Neuron (in vitro differentiated cells): ENCODE results near the gene GASK1A.

ENCODE experiments used
- H2AFZ ChIP-seq: one replicate; pipeline ENCODE4 v1.6.1; 2013; ENCODE audit warnings: low read depth, mild to moderate bottlenecking, inconsistent platforms, low read length, moderate library complexity
- H3K27me3 ChIP-seq: one replicate; pipeline ENCODE4 v1.6.1; 2013; ENCODE audit warnings: low read length; ENCODE audit not compliant: insufficient read depth
- H3K36me3 ChIP-seq: one replicate; pipeline ENCODE4 v1.6.1; 2013; ENCODE audit warnings: low read length; ENCODE audit not compliant: insufficient read depth
- H3K4me1 ChIP-seq: one replicate; pipeline ENCODE4 v1.6.1; 2013; ENCODE audit warnings: low read length; ENCODE audit not compliant: insufficient read depth
- H3K4me3 ChIP-seq: 2 replicates; pipeline ENCODE4 v1.5.1; 2013; ENCODE audit warnings: mild to moderate bottlenecking, low read length, moderate library complexity
- H3K9me3 ChIP-seq: one replicate; pipeline ENCODE4 v1.6.1; 2013; ENCODE audit warnings: low read length

Gene GASK1A

DNA sequence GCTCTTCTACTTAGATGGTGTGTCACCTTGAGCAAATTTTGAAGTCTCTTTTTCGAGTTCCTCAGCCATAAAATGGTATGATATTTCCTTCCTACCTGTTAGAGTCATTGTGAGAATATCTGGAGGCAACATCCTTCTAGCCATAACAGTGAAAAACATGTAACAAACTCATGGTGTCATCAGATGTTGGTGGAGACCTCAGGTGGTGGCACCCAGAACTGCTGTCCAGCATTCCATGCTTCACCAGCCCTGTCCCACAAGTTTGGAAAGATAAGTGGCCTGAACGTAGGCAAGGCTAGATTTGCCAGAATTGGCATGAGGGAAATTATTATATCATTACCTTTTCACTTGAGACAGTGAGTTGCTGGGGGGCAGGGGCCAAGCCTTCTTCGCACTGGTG, 30.4 kb downstream of the GASK1A start:
- no peak overlapping the region for H2AFZ ChIP-seq
- H3K4me1 ChIP-seq, result no peaks in the 10 kb centered on the region
- peaks cover 2% of the 10 kb centered on the region for H3K27me3 ChIP-seq
- no peaks in the 10 kb centered on the region for H3K36me3 ChIP-seq
- no peak overlapping the region for H3K4me3 ChIP-seq
- no peaks in the 10 kb centered on the region for H3K9me3 ChIP-seq

DNA sequence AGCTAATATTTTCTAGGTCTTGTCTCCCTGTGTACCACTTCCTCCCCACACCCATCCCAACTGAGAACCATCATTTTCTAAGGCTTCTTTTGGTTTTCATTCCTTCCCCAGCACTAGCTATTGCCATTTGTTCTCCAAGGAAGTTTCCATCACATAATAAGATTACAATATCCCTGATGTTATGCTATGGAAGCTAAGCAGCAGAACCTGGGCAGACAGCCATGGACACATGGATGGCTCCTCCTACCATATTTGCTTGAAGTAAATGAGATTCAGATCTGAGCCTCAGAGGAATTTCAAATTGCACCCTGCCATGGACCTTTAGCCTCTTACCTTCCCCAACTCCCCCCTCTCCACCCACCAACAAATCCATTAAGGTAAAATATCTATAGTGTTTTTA, 31.5 kb downstream of the GASK1A start:
- Histone ChIP-seq H3K4me3 (no peak overlapping the region), H3K9me3 (no peaks in the 10 kb centered on the region), H3K27me3 (peaks cover 2% of the 10 kb centered on the region), H3K36me3 (no peaks in the 10 kb centered on the region), H3K4me1 (no peaks in the 10 kb centered on the region), H2AFZ (no peak overlapping the region)

DNA sequence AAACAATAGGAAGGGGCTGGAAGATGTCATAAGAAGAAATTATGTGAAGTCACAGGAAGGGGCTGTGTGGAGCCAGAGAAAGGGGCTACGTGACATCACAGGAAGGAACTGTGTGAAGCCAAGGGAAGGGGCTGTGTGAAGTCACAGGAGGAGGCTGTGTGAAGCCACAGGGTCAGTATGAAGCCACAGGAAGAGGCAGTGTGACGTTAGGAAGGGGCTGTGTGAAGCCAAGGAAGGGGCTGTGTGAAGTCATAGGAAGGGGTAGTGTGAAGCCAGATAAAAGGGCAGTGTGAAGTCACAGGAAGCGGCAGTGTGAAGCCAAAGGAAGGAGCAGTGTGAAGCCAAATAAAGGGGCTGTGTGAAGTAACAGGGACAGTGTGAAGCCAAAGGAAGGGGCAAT, 32.5 kb downstream of the GASK1A start:
- H2AFZ ChIP-seq, result no peak overlapping the region
- H3K36me3 ChIP-seq, result no peaks in the 10 kb centered on the region
- no peak overlapping the region for H3K4me3 ChIP-seq
- peaks cover 2% of the 10 kb centered on the region for H3K27me3 ChIP-seq
- no peaks in the 10 kb centered on the region for H3K9me3 ChIP-seq
- H3K4me1 ChIP-seq, result no peaks in the 10 kb centered on the region

DNA sequence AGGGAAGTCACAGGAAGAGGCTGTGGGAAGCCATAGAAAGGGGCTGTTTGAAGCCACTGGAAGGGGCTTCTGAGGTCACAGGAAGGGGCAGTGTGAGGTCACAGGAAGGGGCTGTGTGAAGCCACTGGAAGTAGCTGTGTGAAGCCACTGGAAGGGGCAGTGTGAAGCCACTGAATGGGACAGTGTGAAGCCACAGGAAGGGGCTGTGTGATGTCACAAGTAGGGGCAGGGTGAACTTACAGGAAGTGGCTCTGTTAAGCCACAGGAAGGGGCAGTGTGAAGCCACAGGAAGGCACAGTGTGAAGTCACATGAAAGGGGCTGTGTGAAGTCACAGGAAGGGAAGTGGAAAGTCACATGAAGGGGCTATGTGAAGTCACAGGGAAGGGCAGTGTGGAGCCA, 33.1 kb downstream of the GASK1A start:
- no peak overlapping the region for H2AFZ ChIP-seq
- no peaks in the 10 kb centered on the region for H3K9me3 ChIP-seq
- no peak overlapping the region for H3K4me3 ChIP-seq
- no peaks in the 10 kb centered on the region for H3K36me3 ChIP-seq
- no peaks in the 10 kb centered on the region for H3K4me1 ChIP-seq
- H3K27me3 ChIP-seq, result no peaks in the 10 kb centered on the region

DNA sequence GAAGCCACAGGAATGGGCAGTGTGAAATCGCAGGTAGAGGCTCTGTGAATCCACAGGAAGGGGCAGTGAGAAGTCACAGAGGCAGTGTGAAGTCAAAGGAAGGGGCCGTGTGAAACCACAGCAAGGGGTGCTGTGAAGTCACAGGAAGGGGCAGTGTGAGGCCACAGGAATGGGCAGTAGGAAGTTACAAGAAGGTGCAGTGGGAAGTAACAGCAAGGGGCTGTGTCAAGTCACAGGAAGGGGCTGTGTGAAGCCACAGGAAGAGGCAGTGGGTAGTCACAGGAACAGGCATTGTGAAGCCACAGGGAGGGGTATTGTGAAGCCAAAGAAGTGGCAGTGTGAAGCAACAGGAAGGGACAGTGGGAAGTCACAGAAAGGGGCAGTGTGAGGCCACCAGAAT, 34.1 kb downstream of the GASK1A start:
- no peaks in the 10 kb centered on the region for H3K9me3 ChIP-seq
- no peaks in the 10 kb centered on the region for H3K27me3 ChIP-seq
- no peak overlapping the region for H3K4me3 ChIP-seq
- no peaks in the 10 kb centered on the region for H3K36me3 ChIP-seq
- no peaks in the 10 kb centered on the region for H3K4me1 ChIP-seq
- no peak overlapping the region for H2AFZ ChIP-seq

DNA sequence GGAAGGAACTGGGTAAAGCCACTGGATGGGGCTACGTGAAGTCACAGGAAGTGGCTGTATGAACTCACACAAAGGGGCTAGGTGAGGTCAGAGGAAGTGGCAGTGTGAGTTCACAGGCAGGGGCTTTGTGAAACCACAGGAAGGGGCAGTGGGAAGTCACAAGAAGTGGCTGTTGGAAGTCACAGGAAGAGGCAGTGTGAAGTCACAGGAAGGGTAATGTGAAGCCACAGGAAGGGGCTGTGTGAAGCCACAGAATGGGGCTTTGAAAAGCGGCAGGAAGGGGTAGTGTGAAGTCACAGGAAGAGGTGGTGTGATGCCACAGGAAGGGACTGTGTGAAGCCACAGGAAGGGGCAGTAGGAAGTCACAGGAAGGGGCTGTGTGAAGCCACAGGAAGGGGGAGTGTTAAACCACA, 34.6 kb downstream of the GASK1A start:
- Histone ChIP-seq H2AFZ (no peak overlapping the region), H3K4me3 (no peak overlapping the region), H3K9me3 (no peaks in the 10 kb centered on the region)

DNA sequence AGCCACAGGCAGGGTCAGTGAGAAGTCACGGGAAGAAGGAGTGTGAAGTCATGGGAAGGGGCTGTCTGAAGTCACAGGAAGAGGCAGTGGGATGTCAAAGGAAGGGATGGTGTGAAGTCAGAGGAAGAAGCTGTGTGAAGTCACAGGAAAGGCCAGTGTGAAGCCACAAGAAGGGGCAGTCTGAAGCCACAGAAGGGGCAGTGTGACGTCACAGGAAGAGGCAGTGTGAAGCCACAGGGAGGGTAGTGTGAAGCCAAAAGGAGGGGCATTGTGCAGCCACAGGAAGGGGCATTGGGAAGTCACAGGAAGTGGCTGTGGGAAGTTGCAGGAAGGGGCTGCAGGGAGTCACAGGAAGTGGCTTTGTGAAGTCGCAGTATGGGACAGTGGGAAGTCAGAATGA, 35.1 kb downstream of the GASK1A start:
- H3K36me3 ChIP-seq, result no peaks in the 10 kb centered on the region
- no peak overlapping the region for H3K4me3 ChIP-seq
- no peaks in the 10 kb centered on the region for H3K4me1 ChIP-seq
- no peaks in the 10 kb centered on the region for H3K9me3 ChIP-seq
- no peaks in the 10 kb centered on the region for H3K27me3 ChIP-seq
- H2AFZ ChIP-seq, result no peak overlapping the region

More for the DNA sequence above, 34.6 kb downstream of the GASK1A start:
- H3K27me3 ChIP-seq, result no peaks in the 10 kb centered on the region
- H3K36me3 ChIP-seq, result no peaks in the 10 kb centered on the region
- H3K4me1 ChIP-seq, result no peaks in the 10 kb centered on the region

DNA sequence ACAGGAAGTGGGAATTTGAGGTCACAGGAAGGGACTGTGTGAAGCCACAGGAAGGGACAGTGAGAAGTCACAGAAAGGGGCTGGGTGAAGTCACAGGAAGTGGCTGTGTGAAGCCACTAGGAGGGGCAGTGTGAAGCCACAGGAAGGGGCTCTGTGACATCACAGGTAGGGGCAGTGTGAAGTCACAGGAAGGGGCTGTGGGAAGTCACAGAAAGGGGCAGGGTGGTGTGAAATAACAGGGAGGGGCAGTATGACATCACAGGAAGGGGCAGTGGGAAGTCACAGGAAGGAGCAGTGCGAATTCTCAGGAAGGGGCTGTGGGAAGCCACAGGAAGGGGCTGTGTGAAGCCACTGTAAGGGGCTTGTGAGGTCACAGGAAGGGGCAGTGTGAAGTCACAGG, 35.8 kb downstream of the GASK1A start:
- H3K9me3 ChIP-seq, result no peaks in the 10 kb centered on the region
- no peaks in the 10 kb centered on the region for H3K36me3 ChIP-seq
- H3K4me1 ChIP-seq, result no peaks in the 10 kb centered on the region
- no peak overlapping the region for H3K4me3 ChIP-seq
- H2AFZ ChIP-seq, result no peak overlapping the region
- peaks cover 2% of the 10 kb centered on the region for H3K27me3 ChIP-seq

DNA sequence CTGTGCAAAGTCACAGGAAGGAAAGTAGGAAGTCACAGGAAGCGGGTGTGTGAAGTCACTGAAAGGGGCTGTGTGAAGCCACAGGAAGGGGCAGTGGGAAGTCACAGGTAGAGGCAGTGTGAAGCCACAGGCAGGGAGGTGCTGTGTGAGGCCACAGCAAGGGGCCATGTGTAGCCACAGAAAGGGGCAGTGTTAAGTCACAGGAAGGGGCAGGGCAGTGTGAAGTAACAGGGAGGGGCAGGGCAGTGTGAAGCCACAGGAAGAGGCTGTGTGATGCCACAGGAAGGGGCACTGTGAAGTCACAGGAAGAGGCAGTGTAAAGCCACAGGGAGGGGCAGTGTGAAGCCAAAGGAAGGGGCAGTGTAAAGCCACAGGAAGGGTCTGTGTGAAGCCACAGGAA, 36.5 kb downstream of the GASK1A start:
- peaks cover 3% of the 10 kb centered on the region for H3K27me3 ChIP-seq
- no peaks in the 10 kb centered on the region for H3K9me3 ChIP-seq
- no peaks in the 10 kb centered on the region for H3K36me3 ChIP-seq
- H2AFZ ChIP-seq, result no peak overlapping the region
- no peaks in the 10 kb centered on the region for H3K4me1 ChIP-seq
- no peak overlapping the region for H3K4me3 ChIP-seq

DNA sequence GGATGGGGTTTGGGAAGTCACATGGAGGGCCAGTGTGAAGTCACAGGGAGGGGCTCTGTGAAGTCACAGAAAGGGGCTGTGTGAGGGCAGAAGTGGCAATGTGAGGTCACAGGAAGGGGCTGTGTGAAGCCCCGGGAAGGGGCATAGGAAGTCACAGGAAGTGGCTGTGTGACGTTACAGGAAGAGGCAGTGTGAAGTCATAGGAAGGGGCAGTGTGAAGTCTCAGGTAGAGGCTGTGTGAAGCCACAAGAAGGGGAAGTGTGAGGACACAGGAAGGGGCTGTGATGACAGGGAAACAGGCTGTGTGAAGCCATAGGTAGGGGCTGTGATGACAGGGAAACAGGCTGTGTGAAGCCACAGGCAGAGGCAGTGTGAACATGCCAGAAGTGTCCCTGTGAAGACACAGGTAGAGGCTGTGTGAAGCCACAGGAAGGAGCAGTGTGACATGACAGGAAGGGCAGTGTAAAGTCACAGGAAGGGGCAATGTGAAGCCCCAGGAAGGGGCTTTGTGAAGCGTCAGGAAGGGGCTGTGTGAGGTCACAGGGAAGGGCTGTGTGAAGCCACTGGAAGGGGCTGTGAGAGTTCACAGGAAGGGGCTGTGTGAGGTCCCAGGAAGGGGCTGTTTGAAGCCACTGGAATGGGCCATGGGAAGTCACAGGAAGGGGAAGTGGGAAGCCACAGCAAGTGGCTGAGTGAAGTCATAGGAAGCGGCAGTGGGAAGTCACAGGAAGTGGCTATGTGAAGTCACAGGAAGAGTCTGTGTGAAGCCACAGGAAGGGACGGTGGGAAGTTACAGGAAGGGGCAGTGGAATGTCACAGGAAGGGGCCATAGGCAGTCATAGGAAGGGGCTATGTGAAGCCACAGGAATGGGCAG, 37.1 kb downstream of the GASK1A start:
- Histone ChIP-seq H3K9me3 (no peaks in the 10 kb centered on the region), H3K4me1 (no peaks in the 10 kb centered on the region), H2AFZ (no peak overlapping the region), H3K4me3 (no peak overlapping the region), H3K27me3 (peaks cover 3% of the 10 kb centered on the region), H3K36me3 (no peaks in the 10 kb centered on the region)

DNA sequence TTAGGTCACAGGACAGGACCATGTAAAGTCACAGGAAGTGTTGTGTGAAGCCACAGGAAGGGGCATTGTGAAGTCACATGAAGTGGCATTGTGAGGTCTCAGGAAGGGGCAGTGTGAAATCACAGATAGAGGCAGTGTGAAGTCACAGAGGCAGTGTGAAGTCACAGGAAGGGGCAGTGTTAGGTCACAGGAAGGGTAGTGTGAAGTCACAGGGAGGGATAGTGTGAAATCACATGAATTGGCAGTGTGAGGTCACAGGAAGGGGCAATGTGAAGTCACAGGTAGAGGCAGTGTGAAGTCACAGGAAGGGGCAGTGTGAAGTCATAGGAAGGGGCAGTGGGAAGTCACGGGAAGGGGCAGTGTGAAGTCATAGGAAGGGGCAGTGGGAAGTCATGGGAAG, 37.9 kb downstream of the GASK1A start:
- Histone ChIP-seq H3K4me1 (no peaks in the 10 kb centered on the region), H3K9me3 (no peaks in the 10 kb centered on the region), H2AFZ (no peak overlapping the region), H3K27me3 (peaks cover 3% of the 10 kb centered on the region), H3K4me3 (no peak overlapping the region), H3K36me3 (no peaks in the 10 kb centered on the region)

DNA sequence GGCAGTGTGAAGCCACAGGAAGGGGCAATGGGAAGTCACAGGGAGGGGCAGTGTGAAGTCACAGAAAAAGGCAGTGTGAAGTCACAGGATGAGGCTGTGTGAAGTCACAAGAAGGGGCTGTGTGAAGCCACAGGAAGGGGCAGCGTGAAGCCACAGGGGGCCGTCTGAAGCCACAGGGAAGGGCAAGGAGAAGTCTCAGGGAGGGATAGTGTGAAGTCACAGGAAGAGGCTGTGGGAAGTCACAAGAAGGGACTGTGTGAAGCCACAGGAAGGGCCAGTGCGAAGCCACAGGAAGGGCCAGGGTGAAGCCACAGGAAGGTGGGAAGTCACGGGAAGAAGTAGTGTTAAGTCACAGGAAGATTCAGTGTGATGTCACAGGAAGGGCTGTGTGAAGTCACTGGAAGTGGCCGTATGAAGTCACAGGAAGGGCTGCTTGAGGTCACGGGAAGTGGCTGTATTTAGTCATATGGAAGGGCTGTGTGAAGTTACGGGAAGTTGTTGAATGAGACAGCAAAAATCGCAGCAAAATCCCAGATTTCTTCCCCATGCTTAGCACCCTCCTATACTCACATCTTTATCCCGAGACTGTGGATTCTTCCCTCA, 38.6 kb downstream of the GASK1A start:
- Histone ChIP-seq H3K36me3 (no peaks in the 10 kb centered on the region), H3K4me1 (no peaks in the 10 kb centered on the region), H2AFZ (no peak overlapping the region), H3K27me3 (peaks cover 3% of the 10 kb centered on the region), H3K9me3 (no peaks in the 10 kb centered on the region), H3K4me3 (no peak overlapping the region)

DNA sequence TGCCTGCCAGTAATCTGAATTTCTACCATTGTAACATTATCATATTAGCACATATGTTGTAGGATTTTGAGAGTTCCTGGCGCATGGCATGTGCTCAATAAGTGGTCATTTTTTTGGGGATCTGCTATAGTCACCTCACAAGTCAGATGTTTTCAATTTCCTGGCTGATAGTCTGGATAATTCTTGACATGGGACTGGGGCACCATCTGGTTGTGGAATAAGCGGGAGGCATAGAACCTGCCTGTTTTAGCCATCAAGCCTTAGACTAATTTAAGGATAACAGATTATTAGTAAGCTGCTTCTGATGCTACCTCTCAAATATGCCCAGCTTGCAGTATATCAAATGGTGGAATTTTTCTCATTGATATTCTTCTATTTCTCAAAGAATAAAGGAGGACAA, 39.1 kb downstream of the GASK1A start:
- no peaks in the 10 kb centered on the region for H3K9me3 ChIP-seq
- H3K36me3 ChIP-seq, result no peaks in the 10 kb centered on the region
- no peak overlapping the region for H2AFZ ChIP-seq
- no peaks in the 10 kb centered on the region for H3K4me1 ChIP-seq
- peaks cover 5% of the 10 kb centered on the region for H3K27me3 ChIP-seq
- no peak overlapping the region for H3K4me3 ChIP-seq
